Measurements from ENCODE around the gene CDH4.

CDH4 gene

DNA sequence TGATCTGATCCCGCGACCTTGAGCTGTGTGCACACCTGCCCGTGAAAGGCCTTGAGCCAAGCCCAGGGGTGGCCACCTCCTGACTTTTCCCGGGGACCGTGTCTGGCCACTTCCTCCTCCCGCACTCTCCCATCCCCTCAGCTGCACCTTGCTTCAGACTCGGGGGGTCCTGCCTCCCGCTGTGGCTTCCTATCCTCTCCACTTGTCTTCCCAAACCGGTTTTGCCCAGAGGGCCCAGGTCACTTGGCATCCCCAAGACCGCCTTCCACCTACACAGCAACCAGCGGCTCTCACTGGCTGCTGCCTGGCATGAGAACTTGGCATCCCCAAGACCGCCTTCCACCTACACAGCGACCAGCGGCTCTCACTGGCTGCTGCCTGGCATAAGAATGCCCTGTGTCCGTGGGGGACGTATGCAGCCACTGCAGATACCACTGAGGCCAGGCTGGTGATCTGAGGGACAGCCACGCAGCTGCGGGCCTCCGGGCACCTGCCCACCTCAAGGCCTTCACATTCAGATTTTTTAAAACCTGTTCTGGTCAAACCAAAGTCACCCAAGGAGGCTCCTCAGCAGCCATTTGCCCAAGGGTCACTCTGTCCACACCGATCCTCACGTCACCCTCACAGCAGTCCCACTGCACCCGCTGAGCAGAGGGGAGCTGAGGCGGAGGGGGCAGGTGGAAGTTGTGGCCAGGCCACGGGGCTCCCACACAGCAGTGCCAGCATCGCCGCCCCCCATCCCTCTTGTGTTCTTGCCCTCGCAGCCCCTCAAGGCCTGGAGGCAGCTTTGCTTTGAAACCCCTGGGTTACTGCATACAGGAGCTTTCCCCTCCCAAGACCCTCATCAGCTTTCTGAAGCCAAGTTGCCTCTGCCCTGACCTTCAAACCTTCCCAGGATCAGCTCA lies 568.1 kb downstream of the CDH4 start:
- no peak for DNase-seq

DNA sequence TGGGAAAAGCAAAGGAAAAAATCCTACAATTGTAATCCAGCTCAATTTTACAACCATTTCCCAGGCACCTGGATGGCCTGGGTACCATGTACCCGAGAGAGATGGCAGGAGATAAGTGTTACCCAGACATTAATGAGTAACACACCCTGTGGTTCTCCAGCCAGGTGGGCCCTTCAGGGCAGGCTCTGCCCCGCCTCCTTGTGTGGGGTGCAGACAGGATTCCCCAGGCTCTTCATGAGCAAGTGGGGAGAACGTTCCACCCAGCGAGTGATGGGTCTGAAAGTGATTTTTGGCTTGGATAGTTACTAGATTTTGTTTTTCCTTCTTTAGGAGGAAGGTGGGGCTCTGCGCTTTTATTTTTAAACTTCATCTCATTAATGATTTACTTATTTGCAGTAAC lies 569.7 kb downstream of the CDH4 start:
- DNase-seq = no peak

DNA sequence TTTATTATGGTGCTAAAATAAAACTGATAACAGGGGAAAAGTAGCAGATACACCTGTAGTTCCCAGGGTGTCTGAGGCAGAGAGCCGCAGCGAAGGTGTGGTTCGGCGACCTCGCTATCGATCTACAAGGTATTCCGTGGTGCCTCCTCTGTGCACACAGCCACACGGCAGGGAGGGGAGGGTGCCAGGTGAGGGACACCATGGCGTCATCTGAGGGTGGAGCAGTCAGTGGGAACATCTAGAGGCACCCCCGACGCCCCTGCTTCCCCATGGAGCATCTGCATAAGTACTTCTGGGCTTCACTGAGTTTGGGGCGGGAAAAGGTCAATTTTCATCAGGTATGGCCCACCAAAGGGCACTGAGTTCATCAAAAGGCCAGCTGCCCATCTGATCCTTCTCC lies 570.3 kb downstream of the CDH4 start:
- DNase-seq = no peak

DNA sequence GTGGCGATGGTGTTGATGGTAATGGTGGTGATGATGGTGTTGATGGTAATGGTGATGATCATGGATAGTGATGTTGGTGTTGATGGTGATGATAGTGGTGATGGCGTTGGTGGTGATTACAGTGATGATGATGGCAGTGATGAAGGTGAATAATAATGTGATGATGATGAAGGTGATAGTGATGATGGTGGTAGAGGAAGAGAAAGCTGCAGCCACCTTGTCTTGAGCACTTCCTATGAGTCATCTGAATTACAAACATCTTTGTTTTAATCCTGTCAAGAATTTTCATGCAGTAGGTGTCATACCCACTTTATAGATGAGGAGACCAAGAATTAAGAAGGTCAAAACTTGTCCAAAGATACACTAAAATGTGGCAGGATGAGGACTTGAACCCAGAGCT lies 571.2 kb downstream of the CDH4 start:
- DNase-seq = no peak

DNA sequence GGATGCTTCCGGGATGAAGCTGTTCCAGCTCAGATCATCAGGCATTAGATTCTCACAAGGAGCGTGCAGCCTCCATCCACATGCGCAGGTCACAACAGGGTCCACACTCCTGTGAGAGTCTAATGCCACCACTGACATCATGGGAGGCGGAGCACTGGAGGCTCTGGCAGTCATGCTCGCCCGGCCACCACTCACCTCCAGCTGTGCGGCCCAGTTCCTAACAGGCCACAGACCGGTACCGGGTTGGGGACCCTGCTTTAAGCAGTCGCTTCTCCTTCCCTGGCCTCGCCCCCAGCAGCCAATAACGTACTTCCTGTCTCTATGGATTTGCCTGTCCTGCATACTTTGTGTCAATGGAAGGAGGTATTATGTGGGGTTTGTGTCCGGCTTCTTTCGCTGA lies 576.8 kb downstream of the CDH4 start:
- no peak for DNase-seq

DNA sequence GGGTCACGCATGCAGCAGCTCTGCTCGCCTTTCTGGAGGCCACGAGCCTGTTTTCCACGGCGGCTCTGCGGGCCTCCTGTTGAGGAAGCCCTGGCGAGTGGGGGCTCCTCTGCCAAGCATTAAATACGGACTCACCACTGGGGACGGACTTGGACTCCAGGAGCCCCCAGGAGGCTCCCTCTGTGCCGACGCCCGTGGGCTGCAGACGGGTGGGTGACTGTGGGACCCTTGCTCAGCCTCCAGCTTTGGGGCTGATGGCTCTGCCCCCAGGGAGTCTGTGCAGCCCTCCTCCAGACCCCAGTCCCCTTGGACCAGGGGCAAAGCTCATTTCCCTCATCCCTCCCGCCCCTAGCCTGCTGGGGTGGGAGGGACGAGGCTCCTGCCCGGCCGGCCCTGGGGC lies 577.5 kb downstream of the CDH4 start:
- no peak for DNase-seq

DNA sequence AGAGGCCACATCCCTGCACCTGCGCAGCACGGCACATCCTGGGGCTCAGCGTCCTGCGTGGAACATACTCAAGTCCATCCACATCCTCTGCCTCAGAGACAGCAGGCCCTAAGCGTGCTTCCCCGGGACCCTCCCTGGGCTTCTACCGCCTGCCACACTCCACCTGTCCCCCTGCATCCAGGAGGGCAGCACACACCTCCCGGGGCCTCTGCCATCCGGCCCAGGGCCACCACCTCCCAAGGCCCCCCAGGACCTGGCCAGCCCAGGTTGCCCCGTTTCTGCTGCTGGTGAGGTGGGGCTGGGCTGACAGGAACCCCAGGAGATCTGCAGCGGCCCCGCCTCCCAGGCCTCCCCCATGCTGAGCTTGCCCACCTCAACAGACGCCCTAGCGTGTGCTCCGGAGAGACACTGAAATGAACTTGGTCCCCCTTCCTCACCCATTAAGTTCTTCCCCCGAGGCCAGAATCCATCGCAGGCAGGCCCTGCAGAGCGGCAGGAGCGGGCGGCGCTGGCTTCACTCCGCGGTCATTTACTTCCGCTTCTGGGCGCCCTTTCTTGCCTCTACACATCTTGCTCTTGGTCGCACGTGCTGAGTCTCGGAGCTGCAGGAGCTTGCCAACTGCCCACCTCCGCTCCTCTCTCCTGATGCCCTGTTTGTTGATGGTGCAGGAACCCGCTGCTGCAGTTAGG lies 578.3 kb downstream of the CDH4 start:
- no peak for DNase-seq

DNA sequence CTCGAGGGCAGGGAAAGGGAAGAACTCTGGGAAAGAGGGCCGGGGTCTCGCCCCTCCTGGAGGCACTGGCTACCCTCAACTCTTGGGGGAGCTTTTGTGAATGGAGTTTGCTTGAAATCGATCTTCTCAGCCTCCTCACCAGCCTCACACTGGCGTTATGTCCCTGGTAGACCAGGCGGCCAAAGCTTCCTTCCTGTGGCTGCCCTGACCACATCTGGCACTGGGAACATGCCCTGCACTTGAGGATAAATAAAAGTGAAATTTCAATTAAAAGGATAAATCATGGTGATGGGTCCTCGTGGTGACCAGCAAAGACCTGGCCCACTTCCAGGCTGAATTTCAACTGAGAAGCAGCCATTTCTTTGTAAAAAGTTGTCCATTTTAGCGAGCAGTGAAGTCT lies 578.9 kb downstream of the CDH4 start:
- no peak for DNase-seq

DNA sequence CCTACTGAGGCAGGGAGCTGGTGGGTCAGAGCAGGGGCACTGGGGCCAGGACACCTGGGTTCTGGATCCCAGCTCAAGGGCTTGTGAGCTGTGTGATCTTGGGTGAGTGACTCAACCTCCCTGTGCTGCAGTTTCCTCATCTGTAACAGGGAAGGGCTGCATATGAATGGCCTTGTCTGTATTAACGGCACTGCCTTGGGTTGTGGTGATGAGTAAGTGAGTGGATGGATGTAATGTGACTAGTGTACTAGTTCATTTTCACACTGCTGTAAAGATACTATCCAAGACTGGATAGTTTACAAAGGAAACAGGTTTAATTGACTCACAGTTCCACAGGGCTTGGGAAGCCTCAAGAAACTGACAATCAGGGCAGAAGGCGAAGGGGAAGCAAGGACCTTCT lies 580.1 kb downstream of the CDH4 start:
- DNase-seq = no peak

DNA sequence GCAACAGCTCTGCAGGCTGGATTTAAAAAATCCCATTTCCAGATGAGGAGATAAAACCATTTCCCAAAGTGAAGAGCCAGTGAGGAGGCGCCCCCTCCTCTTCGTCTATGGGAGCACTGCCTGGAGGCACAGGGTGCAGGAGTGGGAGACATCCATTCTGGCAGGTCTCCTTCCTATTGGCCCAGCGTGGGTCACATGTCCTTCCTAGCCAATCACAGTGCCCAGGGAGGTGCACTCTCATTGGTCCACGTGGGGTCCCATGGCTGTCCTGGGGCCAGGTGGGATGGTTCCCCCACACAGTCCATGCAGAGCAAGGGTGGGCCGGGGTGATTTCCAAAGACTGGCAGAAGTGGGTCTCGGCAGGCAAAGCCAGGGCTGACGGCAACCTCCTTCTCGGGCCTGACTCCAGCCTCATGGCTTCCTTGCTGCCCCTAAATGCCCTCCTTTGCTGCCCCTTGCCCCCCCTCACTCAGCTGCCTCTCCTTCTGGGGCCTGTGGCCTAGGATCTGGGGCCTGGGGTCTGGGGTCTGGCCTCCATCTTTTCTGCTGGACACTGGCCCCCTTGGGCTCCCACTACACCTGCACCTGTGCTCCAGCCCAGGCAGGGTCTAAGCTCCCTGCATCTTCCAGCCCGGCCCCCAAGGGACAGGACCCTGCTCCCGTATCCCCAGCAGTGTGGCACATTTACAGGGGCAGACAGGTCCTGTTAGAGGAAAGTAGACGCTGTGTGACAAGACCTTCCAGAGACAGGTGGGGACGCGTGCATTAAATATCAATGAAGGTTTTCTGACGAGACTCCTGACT lies 581.9 kb downstream of the CDH4 start:
- no peak for DNase-seq

DNA sequence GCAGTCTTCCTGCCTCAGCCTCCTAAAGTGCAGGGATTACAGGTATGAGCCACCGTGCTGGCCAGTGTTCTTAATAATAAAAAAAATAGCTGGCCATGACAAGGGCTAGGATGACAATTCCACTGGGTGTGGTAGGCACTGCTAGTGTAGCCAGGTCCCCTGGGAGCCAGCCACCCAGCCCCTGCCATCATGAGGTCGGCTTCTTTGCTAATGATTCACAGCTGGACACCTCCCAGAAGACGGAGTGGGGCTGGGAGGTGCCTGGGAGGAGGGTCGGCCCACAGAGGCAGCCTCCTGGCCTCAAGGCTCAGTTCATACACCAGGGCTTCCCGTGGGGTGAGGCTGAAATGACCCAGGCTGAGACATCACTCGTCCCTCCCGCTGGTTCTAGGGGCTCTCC lies 583.2 kb downstream of the CDH4 start:
- no peak for DNase-seq

DNA sequence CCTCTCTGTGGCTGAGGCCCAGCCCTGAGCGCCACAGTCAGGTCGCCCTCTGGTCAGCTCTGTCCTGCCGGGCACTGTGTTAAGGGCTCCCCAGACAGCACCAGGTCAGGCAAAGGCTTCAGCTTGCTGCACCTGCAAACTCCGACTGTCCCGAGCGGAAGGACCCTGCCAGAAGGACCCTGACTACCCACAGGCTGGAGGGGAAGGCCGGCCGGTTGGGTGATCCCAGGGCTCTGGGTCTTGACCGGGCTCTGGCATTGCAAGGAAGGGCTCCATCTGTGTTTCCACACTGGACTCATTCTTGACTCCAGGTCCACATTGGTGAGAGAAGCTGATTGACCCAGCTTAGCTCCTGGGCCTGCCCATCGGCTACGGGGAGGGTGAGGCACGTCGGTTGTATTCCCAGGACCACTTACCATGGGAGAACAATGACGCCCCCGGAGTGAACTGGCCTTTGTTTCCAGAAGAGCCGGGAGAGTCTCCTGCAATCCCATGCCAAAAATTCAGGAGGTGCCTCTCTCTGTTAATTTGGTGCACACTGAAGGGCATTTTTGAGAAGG lies 583.8 kb downstream of the CDH4 start:
- DNase-seq = no peak

DNA sequence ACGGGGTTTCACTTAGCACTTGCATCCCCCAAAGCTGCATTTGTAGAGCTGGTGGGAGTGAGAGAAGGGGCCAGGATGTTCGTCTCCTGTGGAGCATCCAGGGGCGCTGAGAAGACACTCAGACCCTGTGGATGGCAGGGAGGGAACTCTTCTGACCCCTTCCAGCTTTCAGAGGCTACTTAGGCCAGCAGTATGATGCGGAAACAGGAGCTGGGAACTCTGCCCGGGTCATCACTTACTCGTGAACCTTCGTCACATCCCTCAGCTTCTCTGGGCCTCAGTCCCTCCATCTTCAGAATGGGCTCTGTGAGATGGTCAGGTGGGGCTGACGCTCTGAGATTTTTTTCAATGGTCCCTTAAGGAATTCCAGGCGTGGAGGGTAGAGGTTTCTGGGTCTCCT lies 585.1 kb downstream of the CDH4 start:
- DNase-seq = no peak

DNA sequence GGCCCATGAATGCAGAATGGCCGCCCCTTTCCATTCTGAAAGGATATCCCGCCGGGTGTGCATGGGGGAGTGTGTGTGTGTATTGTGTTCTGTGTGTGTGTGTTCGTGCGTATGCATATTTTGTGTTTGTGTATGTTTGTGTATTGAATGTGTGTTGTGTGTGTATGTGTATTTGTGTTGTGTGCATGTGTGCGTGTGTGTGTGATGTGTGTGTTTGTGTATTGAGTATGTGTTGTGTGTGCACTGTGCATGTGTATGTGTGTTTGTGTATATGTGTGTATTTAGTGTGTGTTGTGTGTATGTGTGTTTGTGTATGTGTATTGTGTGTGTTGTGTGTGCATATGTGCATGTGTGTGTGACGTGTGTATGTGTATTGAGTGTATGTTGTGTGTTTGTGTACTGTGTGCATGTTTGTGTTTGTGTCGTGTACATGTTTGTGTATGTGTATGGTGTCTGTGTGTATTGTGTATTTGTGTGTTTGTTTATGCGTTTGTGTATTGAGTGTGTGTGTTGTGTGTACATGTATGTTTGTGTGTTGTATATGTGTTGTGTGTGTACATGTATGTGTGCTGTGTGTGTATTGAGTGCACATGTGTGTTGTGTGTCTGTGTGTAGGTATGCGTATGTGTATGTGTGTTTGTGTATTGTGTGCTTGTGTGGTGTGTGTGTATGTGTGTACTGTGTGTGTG lies 587.3 kb downstream of the CDH4 start:
- no peak for DNase-seq

DNA sequence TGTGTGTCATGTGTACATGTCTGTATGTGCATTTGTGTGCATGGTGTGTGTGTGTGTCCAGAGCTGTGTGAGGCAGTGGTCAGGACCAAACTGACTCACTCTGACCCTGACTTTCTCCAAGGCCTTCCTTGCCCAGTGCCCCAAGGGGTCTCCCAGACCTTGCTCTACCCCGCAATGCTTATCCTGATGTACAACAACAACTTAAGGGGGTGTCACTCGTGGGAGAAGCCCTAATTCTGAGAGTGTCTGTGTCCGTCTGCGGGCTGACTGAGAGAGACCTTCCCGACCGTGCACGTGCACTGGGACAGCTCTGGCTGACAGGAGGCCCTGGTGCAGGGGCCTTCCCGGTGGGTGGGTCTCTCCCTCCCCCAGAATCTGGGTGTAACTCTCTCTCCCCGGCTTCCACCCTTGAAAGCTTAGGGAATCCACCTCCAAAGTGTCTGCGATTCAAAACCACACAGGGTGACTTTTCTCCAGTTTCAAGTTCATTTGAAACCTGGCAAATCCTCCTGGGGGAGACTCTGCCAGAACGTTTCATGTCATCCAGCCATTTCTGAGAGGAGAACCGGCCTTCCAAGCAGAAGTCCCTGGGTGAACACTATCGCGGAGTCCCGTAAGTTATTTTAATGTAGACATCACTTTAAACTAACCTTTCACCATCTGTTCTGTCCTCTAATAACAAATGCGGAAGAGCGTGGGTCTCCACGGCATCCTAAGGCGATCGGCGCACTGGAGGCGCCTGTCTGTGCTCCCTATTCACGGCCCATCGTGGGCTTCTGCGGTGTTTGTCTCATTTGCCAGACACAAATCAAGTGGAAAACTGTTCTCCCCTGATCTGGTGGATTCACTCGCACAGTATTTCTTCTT lies 588.1 kb downstream of the CDH4 start:
- DNase-seq = no peak

DNA sequence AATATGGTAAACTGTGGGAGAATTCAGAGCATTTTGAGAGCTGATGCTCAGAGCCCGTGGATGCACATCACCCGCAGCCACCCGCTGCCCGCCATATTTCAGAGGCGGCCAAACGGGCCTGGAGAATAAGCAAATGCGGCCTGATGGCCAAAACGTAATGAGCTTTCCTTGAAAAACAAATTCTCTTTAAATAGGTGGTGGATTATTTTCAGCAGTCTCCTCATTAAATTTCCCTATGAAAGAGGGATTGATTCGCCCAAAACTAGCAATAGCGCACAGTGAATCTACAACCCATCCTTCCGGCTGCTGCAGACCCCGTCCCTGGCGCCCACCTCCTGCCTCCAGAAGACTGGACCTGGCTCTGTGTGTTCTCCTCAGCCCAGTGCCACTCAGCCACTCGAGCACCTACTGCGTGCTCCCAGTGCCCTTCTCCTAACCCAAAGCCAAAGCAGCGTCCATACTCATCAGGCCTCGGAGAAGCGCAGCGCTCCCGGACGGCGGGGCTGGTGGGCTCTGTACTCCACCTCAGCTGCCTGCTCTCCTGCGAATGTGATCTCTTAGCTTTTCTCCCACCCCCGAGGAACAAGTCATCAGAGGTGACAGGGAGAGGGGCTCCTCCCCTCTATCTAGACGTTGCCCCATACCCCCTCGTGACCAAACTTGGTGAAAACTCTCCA lies 588.9 kb downstream of the CDH4 start:
- no peak for DNase-seq

DNA sequence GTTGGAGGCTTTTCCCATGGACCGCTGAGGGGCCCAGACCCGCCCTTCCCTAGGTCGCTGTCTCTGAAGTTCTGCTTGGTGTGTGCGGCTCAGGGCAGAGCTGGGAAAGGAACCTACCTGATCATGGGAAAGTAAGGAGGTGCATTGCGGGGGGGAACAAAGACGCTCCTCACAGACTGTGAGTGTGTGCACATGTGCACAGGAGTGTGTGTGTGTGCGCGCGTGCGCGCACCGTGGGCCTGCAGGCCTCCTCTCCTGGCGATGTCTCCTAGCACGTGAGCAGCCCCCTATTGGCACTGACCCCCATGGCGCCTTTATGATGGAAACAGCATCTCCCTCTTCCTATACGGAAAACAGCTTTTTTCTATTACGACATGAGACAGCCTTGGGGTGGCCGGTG lies 589.5 kb downstream of the CDH4 start:
- no peak for DNase-seq

DNA sequence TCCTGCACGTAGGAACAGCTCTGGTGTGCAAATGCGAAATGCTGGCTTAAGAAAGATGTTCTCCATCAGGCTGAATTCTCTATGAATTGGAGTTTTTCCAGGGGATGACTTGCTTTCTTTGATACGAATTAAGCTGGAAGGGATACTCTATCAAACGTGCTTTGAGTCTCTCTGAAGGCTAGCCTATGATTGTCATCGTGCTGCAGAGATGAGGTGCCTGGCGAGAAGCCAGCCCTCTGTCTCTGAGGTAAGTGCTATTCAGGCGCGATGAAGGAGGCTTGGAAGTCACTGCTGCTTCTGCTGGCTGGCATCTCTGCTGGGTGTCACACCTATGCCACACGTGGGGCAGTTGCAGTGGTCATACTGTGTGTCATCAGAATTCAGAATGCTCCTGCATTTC lies 589.9 kb downstream of the CDH4 start:
- DNase-seq = no peak

DNA sequence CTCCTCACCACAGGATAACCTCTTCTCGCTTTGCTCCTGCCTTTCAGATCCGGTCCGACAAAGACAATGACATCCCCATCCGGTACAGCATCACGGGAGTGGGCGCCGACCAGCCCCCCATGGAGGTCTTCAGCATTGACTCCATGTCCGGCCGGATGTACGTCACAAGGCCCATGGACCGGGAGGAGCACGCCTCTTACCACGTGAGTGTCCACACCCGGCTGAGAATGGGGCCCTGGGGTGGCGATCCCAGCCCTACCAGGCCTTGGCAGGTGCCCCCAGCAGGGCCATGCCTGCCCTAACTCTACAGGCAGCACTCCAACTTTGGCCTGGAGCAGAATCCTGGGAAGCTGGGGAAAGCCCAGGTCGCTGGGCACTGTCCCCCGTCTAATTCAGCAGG lies 592.6 kb downstream of the CDH4 start:
- no peak for DNase-seq

DNA sequence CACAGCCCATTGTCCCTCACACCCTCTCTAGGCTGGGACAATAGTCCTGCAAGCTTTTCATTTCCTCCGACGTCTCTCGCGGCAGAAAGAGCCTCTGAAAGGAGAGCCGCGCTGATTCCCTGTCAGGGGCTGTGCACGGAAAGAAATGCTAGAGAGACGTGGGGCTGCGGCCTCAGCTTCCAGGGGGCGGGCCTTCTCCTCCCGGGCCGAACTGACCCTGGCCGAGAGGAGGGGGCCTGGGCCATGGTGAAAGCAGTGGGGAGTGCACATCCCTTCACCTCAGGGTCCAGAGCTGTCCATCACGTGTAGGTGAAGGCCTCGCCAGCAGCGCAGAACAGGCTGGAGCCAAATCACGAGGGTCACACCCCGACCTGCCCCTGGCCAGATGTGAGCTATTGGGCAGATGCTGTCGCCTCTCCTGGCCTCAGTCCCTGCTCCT lies 593.2 kb downstream of the CDH4 start:
- no peak for DNase-seq

DNA sequence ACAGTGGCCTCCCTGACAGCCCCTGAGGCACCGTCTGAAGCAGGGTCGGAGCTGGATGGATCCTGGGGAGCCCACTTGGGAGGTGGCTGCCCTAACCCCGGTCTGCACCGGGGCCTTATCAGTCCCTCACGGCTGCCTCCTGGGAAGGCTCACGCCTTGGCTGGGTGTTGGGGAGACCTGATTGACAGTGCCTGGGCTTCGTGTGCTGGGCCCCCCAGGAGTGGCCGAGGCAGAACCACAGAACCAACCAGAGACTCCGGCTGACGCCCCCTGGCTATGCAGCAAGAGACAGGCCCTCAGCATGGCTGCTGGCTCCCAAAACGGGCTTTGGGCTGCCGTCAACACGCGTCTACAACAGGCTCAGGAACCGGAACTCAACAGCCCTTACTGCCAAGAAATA lies 594.0 kb downstream of the CDH4 start:
- DNase-seq = no peak

Data from NCI-H2107 (cell line).